Fibroblast of the conjunctiva (primary cell): ENCODE measurements around the gene FRMD4A.
"Not testable (repeated sequence)": the region's sequence is repeated elsewhere in the genome, so short reads cannot be mapped to it uniquely, and the experiment has no call there.

Source experiments
- DNase-seq: peaks from one replicate; pipeline ENCODE4 v3.0.0-alpha.2; 2010; ENCODE audit warnings: low read depth

The FRMD4A gene

GRCh38 chr10:14240253-14241189 lies 90.2 kb downstream of the FRMD4A start:
- no peak for DNase-seq

DNA sequence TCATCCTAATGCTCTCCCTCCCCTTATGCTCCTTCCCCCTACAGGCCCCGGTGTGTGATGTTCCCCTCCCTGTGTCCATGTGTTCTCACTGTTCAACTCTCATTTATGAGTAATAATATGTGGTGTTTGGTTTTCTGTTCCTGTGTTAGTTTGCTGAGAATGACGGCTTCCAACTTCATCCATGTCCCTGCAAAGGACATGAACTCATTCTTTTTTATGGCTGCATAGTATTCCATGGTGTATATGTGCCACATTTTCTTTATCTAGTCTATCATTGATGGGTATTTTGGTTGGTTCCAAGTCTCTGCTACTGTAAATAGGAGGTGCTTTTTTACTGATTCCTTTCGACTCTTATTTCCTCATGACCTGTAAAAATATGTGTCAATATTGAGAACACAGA lies 92.1 kb downstream of the FRMD4A start:
- DNase-seq = not testable (repeated sequence)

DNA sequence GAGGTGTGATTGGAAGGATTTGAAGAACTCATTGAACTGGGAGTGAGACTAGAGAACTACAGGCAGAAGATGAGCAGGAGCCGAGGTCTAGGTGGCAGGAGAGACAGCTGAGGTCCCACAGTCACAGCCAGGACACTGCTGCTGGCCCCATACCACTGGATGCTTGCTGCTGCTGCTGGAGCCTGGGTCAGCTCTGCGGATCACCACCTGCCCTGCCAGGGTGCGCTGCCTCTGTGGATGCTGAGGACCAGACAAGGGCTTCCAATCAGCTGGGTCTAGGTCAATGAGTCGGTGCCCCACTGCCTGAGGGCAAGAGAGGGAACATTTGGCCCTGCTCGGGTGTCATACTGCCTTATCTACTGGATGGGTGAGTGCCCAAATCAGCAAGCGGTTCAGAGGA lies 94.4 kb downstream of the FRMD4A start:
- DNase-seq = no peak

DNA sequence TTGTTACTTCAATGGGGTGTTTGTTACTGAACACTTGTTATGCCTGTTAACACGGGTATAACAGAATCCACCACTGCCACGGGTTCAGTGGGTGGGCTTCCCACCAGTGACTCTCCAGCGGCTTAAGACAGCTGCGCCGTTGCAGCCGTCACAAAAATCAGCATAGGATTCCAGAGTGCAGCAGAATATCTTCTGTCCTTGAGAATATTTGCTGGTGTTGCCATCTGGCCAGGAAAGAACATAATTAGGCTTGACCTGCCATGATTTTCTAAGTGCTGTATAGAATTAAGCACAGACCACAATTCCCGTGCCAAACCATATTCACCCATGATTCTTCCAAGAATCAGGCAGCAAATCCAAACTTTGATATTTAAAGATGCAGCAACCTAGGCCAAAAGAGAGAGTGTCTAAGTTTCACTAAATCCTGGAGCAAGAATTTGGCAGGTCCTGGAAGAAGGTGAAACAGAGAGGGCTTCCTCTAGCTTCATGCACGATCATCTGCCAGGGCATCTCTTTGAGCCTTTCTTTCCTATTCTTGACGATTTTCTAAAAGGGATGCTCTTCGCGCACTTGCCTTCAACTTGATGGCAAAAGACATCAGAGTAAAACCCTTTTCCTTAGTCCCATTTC lies 95.0 kb downstream of the FRMD4A start:
- DNase-seq = no peak

DNA sequence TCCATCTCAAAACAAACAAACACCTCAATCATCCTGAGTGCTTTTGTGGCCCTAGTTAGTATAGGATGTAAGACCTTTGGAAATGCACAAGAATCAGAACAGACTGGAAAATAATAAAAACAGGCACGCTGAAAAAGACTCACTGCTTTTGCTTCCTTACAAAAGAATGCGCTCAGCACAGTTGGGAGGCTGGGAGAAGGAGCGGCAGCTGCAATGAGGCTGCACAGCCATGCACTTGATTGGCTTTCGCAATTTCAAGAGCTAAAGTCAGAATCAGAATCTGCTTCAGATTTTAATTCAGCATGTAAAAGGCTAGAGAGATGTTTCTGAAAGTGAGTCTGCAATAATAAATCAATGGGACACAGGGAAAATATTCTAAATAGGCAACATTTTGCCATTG lies 97.2 kb downstream of the FRMD4A start:
- DNase-seq = no peak

- not testable (repeated sequence) for DNase-seq
Observed at GRCh38 chr10:14228798-14229197, 101.9 kb downstream of the FRMD4A start.

DNA sequence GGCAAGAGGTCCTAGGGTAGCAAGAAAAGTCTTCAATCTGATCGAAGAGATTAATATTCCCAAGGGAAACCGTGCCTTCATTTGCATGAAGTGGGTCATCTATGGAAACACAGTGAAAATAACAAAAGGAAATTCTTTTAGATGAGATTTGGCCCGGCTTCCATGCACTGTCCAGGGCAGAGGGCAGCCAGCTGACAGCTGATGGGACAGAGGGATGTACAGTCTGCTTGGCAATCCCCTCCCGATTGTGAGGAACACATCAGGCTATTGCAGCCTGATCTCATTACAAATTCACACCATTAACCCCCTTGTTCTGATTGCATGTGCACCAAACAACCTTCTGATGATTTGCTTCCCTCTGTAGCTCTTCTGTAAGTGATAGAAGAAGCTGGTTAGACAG lies 105.3 kb downstream of the FRMD4A start:
- no peak for DNase-seq

DNA sequence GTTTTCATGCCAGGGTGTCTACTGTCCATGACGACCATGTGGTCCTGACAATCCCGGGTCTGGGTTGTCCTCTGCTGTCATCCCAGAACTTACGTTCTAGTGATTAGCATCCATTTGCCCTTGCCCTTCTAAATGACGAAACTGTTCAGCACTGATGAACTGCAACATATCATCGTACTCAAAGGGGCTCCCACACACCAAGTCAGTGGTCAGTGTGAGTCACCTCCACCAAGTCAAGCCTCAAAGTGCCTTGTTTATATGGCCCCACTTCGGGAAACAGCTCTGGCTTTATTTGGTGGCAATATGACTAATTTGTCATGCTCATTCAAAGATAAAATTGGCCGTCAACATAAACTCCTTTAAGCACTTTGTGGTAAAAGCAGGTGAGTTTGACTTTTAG lies 110.7 kb downstream of the FRMD4A start:
- no peak for DNase-seq

GRCh38 chr10:14219411-14219810 lies 111.3 kb downstream of the FRMD4A start:
- DNase-seq = no peak

- no peak for DNase-seq
Observed at GRCh38 chr10:14215641-14216040, 115.1 kb downstream of the FRMD4A start.

- not testable (repeated sequence) for DNase-seq
Observed at GRCh38 chr10:14213703-14214102, 117.0 kb downstream of the FRMD4A start.

DNA sequence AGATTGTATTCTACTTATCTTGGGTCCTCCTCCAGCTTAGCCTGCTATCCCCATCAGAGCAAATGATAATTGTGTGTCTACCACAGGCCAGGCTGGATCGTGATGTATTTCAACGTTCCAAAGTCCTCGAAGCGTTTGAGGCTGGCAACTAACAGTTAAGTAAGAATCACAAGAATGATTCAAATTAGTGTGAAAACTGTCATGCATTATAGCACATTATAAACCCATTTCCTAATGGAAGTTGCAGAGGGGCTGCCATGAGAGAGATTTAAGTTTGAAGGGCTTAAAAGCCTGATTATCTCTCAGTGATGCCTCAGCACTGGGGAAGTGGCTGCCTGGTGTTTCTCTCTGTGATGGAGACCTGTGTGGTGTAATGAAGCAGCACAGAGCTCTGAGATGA lies 119.1 kb downstream of the FRMD4A start:
- no peak for DNase-seq

GRCh38 chr10:14208231-14208630 lies 122.5 kb downstream of the FRMD4A start:
- no peak for DNase-seq

DNA sequence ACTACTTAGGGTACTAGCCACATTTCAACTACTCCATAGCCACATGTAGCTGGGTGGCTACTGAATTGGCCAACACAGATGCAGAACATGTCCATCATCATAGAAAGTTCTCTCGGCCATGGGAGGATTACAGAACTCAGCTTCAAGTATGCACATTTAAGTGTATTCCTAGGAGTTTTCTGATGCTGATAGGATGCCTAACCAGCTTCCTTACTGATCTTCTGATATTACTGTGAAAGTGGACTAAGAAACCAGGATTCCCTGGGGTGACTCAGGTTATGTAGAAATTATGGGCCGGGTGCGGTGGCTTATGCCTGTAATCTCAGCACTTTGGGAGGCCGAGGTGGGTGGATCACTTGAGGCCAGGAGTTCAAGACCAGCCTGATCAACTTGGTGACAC lies 125.5 kb downstream of the FRMD4A start:
- DNase-seq = no peak

GRCh38 chr10:14200698-14201544 lies 129.8 kb downstream of the FRMD4A start:
- no peak for DNase-seq

DNA sequence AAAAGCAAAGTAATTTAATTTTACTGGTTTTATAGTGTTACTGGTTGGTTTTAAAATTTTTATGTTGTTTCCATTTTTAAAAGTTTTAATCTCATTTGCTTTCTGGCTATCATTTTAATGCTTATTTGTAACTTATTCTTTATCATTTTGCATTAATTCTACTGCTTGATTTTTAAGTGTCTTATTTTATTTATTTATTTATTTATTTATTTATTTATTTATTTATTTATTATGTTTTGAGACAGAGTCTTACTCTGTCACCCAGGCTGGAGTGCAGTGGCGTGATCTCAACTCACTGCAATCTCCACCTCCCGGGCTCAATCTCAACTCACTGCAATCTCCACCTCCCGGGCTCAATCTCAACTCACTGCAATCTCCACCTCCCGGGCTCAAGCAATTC lies 131.6 kb downstream of the FRMD4A start:
- DNase-seq = not testable (repeated sequence)

GRCh38 chr10:14198078-14198477 lies 132.6 kb downstream of the FRMD4A start:
- no peak for DNase-seq

DNA sequence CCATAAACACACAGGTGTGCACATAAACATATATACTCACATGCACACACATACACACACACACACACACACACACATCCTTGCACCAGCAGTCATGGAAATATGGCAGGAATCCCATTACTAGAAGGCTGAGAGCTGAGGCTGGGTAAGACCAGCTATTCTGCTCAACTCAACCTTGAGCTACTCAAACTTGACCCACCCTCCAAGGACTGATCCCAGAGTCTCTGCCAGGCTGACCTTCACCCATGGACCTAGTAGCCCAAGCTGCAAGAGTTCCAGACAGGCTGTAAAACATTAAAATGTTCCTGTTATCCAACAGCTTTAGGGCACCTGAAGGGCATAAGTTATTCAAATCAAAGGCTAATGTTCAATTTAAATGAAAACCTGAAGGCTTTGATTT lies 134.6 kb downstream of the FRMD4A start:
- DNase-seq = no peak

GRCh38 chr10:14195433-14195832 lies 135.3 kb downstream of the FRMD4A start:
- no peak for DNase-seq

DNA sequence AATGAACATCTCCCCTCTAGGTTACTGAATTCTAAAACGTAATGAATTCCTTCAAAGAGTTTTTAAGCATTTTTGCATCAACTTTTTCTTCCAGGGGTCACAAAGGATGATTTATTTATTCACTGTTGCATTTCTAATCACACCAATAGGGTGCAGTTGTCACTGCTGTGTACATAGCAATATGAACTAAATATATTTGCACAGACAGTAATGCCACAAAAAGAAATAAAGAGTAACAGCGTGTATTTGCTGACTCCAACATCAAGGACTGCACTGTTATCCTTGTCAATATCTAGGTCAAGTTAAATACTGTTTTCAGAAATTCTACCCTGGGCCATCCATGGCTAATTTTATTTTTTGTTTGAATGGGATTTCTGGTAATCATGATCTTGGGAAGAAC lies 138.0 kb downstream of the FRMD4A start:
- no peak for DNase-seq

DNA sequence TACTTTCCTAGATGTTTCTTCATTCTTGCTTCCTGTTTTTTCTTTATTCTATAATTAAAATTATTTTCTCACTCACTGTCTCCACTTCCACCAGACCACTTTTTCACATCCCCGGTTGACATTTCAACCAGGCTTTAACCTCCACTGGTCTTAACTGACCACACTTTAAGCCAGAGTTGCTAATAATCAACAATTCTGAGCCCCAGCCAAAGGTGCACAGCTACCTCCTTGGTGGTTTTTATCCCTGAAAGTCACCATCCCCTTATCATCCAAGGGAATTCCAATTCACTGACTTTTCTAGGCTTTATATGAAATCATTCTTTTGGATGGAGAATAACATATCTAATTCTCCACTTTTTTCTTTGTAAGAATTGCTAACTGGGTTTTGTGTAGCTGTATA lies 138.9 kb downstream of the FRMD4A start:
- DNase-seq = no peak

- DNase-seq = no peak
Observed at GRCh38 chr10:14191407-14191806, 139.3 kb downstream of the FRMD4A start.

GRCh38 chr10:14190702-14191101 lies 140.0 kb downstream of the FRMD4A start:
- no peak for DNase-seq
